Peyer's patch (tissue), 4 donors: ENCODE results near the gene IMPDH2.

Experiments used
- POLR2A ChIP-seq, 2 donors: fragments of 450-650 bp; IDR thresholded peaks; one replicate each; pipeline ENCODE4 v1.5.1; 2017; ENCODE audit warnings: antibody characterized with exemption in 2 of 2, mild to moderate bottlenecking in 2 of 2, moderate library complexity in 2 of 2
- TF ChIP-seq, protein P1 (sequence below), 6 experiments: fragments of 450-650 bp in 4 of 6; fragments of 200-600 bp in 2 of 6; sonication (generic) in 1 of 6; IDR thresholded peaks; one replicate each; pipeline ENCODE4 v1.5.1; 2017 to 2019; ENCODE audit warnings: antibody characterized with exemption in 6 of 6, mild to moderate bottlenecking in 3 of 6, moderate library complexity in 1 of 6

- TF ChIP-seq, protein P1, sequence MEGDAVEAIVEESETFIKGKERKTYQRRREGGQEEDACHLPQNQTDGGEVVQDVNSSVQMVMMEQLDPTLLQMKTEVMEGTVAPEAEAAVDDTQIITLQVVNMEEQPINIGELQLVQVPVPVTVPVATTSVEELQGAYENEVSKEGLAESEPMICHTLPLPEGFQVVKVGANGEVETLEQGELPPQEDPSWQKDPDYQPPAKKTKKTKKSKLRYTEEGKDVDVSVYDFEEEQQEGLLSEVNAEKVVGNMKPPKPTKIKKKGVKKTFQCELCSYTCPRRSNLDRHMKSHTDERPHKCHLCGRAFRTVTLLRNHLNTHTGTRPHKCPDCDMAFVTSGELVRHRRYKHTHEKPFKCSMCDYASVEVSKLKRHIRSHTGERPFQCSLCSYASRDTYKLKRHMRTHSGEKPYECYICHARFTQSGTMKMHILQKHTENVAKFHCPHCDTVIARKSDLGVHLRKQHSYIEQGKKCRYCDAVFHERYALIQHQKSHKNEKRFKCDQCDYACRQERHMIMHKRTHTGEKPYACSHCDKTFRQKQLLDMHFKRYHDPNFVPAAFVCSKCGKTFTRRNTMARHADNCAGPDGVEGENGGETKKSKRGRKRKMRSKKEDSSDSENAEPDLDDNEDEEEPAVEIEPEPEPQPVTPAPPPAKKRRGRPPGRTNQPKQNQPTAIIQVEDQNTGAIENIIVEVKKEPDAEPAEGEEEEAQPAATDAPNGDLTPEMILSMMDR (IDR thresholded peaks at IDR 0.05), result no peak
- no peak for TF ChIP-seq POLR2A (IDR thresholded peaks at IDR 0.05)
These were observed 23.2 kb downstream of the IMPDH2 start for GRCh38 chr3:49005998-49006397.
